Stimulated activated CD4-positive, alpha-beta T cell treated with anti-CD3 and anti-CD28 coated beads, TNF-alpha, amount 100 ng/mL, for 4 hours (primary cell): ENCODE measurements around the gene NT5C3A.

Source experiments
- DNase-seq, 3 experiments: peaks; one replicate each; pipeline ENCODE4 v3.0.0-alpha.2; 2020; ENCODE audit warnings: low read depth in 3 of 3

The NT5C3A gene

GRCh38 chr7:33075818-33076518, 13.4 kb upstream of the NT5C3A start:
- DNase-seq, result no peak

- no peak for DNase-seq
Measured at GRCh38 chr7:33073243-33073642, 10.7 kb upstream of the NT5C3A start.

GRCh38 chr7:33072471-33072870, 9.9 kb upstream of the NT5C3A start:
- DNase-seq, result no peak

- DNase-seq, result no peak
Measured at GRCh38 chr7:33070831-33071230, 8.3 kb upstream of the NT5C3A start.

GRCh38 chr7:33070277-33070676, 7.7 kb upstream of the NT5C3A start:
- DNase-seq, result no peak

GRCh38 chr7:33067921-33068320, 5.3 kb upstream of the NT5C3A start:
- DNase-seq, result no peak

GRCh38 chr7:33066771-33067170, 4.2 kb upstream of the NT5C3A start:
- DNase-seq, result no peak

- no peak for DNase-seq
Measured at GRCh38 chr7:33065981-33066380, 3.4 kb upstream of the NT5C3A start.

GRCh38 chr7:33062782-33063443, 337 bp upstream of the NT5C3A start:
- DNase-seq, result peak; percentile 83 to 88 (median 85)

- no peak for DNase-seq
Measured at GRCh38 chr7:33061282-33061937, 1.2 kb downstream of the NT5C3A start.

- DNase-seq, result no peak
Measured at GRCh38 chr7:33059635-33060034, 2.9 kb downstream of the NT5C3A start.

- no peak for DNase-seq
Measured at GRCh38 chr7:33055158-33055557, 7.4 kb downstream of the NT5C3A start.

GRCh38 chr7:33054261-33054964, 8.2 kb downstream of the NT5C3A start:
- no peak for DNase-seq

- DNase-seq, result no peak
Measured at GRCh38 chr7:33053721-33054120, 8.9 kb downstream of the NT5C3A start.

GRCh38 chr7:33050535-33051318, 11.8 kb downstream of the NT5C3A start:
- DNase-seq, result no peak

- DNase-seq, result no peak
Measured at GRCh38 chr7:33048704-33049103, 13.9 kb downstream of the NT5C3A start.

GRCh38 chr7:33048257-33048656, 14.3 kb downstream of the NT5C3A start:
- no peak for DNase-seq

GRCh38 chr7:33044986-33045385, 17.6 kb downstream of the NT5C3A start:
- no peak for DNase-seq

GRCh38 chr7:33044401-33044718, 18.2 kb downstream of the NT5C3A start:
- DNase-seq, result no peak

- DNase-seq, result no peak
Measured at GRCh38 chr7:33043501-33044400, 18.8 kb downstream of the NT5C3A start.
